Measurements from ENCODE around the gene TBCD.

DNA sequence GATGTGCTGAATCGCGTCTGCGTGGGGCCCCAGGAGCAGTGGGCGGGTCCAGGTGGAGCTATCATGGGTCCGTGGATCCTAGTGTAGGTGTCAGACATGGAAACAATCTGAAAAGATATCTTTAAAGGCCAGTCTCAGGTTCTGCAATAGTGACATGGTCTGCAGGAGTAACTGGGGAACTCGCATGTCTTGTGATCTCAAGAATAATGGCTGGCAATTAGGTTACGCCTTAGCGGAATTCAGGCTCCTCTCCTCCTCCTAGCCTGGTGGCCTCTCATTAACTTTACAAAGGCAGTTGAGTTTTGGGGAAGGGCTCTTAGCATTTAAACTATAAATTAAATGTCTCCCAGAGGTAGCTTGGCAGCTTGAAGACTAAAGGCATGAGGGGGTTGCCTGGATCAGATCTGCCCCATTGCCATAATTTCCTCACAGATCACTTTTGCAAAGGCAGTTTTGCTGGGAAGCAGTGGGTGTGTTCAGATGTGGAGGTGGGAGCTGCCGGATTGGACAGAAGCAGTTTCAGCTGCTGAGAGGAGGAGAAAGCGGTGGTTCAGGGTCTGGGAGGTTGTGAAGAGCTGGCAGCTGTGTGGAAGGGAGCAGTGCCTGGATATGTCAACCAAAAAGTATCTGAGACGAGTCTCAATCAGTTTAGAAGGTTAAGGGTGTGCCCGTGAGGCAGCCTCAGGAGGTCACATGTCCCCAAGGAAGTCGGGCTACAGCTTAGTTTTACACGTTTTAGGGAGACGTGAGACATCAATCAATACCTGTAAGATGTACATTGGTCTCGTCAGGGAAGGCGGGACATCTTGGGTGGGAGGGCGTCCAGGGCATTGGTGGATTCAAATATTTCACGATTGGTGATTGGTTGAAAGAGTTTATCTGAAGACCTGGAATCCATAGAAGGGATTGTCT lies 2.7 kb downstream of the TBCD start:
- no peak for TF ChIP-seq CTCF (IDR thresholded peaks at IDR 0.05; ENCODE audit: low read depth, low read length)
- TF ChIP-seq EZH2phosphoT487 (IDR thresholded peaks at IDR 0.05; ENCODE audit: low read depth), result no peak

All from OCI-LY3 (cell line).